HL-60 (cell line): Measurements from ENCODE around the gene RAET1E.

Experiments
- GABPA ChIP-seq: IDR thresholded peaks from 2 replicates; pipeline ENCODE4 v1.6.1; 2012; ENCODE audit warnings: low read depth
- POLR2AphosphoS5 ChIP-seq: IDR thresholded peaks from 2 replicates; pipeline ENCODE4 v1.6.1; 2012; ENCODE audit warnings: low read depth
- TF ChIP-seq, protein P1 (sequence below): IDR thresholded peaks from one replicate; pipeline ENCODE4 v1.5.1; 2011; ENCODE audit warnings: low read length, control low read depth, inconsistent platforms; ENCODE audit not compliant: insufficient read depth

DNA sequence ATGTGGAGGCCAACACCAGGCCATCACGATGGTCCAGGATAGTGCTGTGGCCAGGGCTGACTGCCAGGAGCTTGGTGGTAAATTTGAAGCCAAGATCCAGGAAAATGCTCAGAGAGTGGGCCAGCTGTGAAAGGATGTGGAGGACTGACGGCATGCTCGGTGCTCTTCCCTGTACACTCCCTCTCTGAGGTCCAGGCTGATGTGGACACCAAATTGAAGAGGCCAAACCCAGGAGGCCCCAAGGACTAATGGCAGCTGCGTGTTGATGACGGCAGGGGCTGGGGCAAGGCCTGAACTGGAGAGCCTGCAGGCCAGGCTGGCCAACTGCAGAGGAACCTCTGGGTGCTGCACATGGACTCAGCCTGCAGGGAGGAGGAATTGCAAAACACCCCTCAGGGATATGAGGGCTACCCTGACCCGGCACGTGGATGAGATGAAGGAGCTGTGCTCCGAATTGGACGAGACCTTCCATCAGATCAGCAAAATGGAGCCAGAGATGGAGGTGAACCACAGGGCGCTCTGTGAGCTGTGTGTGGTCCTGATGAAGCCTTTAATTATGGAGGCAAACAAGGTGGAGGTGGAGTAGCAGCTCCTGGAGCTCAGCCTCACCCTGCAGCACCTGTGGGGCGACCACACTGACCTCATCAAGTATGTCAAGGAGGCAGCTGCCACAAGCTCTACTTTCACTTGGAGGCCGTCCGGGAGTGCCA is 6.9 kb upstream of the RAET1E start:
- TF ChIP-seq, protein P1, sequence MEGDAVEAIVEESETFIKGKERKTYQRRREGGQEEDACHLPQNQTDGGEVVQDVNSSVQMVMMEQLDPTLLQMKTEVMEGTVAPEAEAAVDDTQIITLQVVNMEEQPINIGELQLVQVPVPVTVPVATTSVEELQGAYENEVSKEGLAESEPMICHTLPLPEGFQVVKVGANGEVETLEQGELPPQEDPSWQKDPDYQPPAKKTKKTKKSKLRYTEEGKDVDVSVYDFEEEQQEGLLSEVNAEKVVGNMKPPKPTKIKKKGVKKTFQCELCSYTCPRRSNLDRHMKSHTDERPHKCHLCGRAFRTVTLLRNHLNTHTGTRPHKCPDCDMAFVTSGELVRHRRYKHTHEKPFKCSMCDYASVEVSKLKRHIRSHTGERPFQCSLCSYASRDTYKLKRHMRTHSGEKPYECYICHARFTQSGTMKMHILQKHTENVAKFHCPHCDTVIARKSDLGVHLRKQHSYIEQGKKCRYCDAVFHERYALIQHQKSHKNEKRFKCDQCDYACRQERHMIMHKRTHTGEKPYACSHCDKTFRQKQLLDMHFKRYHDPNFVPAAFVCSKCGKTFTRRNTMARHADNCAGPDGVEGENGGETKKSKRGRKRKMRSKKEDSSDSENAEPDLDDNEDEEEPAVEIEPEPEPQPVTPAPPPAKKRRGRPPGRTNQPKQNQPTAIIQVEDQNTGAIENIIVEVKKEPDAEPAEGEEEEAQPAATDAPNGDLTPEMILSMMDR = no peak
- TF ChIP-seq GABPA (no peak), POLR2AphosphoS5 (no peak)
